HepG2 (cell line): ENCODE measurements around the gene PPP2R2B. TPM values are rescaled to one million over a fixed set of nuclear protein-coding genes. Genes with fewer than 3 reads are reported as not detected.

Experiments used
- ATAC-seq: fragments of 200-7000 bp; cut with Tn5 transposase; 3 replicates; pipeline ENCODE4 v1.9.1; 2020; ENCODE audit warnings: mild to moderate bottlenecking, moderate library complexity
- BruUV-seq: library from RNA; stranded (reverse); fragments of 400-500 nt; replicated peaks from 2 replicates; lab custom pipeline; 2021; lab: Mats Ljungman, UMichigan
- CTCF ChIA-PET: fragments of 300-600 bp; formaldehyde crosslinking; extraction: SDS; loops from one replicate; lab custom pipeline; 2021; ENCODE audit warnings: low total read pairs, inconsistent platforms, low intra/inter-chr PET ratio; lab: Yijun Ruan, JAX
- POLR2A ChIA-PET: fragments of 350-600 bp; sonication (Branson Sonifier 250); formaldehyde crosslinking; loops from one replicate; lab custom pipeline; 2020; ENCODE audit warnings: antibody characterized with exemption, inconsistent platforms; lab: Yijun Ruan, JAX
- DNase-seq: peaks from one replicate; pipeline ENCODE4 v3.0.0-alpha.2; 2015; ENCODE audit warnings: low spot score
- FAIRE-seq: peaks from 3 replicates; lab custom pipeline; 2011; peaks lifted over from hg19 to GRCh38; lab: Jason Lieb, UNC
- H2AFZ ChIP-seq: one replicate; pipeline ENCODE4 v1.6.1; 2011; ENCODE audit warnings: low read length, inconsistent platforms
- H3K27ac ChIP-seq: fragments of 300-600 bp; 3 replicates; pipeline ENCODE4 v1.8.0; 2011; ENCODE audit warnings: mixed run types, mild to moderate bottlenecking, mixed read lengths, low read length, inconsistent platforms; ENCODE audit not compliant: insufficient read depth; ENCODE audit errors: extremely low read length
- H3K27me3 ChIP-seq, 2 experiments: fragments of 200-600 bp in 1 of 2; 2 replicates in 1 of 2; 3 replicates in 1 of 2; pipeline versions ENCODE4 v1.6.0 to v1.8.0; 2011; ENCODE audit warnings: low read length in 2 of 2, mild to moderate bottlenecking in 2 of 2, moderate library complexity in 2 of 2, inconsistent platforms in 1 of 2; ENCODE audit not compliant: insufficient read depth in 2 of 2, control insufficient read depth in 1 of 2
- H3K36me3 ChIP-seq, 2 experiments: fragments of 200-600 bp in 1 of 2; replicated peaks in 1 of 2; 2 replicates in 1 of 2; 3 replicates in 1 of 2; pipeline versions ENCODE4 v1.5.1 to v1.8.0; 2011; ENCODE audit warnings: low read length in 2 of 2, inconsistent platforms in 1 of 2; ENCODE audit not compliant: insufficient read depth in 2 of 2, control insufficient read depth in 1 of 2
- H3K4me1 ChIP-seq: 2 replicates; pipeline ENCODE4 v1.5.1; 2012; ENCODE audit warnings: low read length, inconsistent platforms; ENCODE audit not compliant: insufficient read depth
- H3K4me2 ChIP-seq: 2 replicates; pipeline ENCODE4 v1.6.0; 2011; ENCODE audit warnings: low read depth, low read length, inconsistent platforms
- H3K4me3 ChIP-seq, 3 experiments: fragments of 200-600 bp in 1 of 3; sonication (generic), shearing (Covaris generic) in 1 of 3; replicated peaks in 1 of 3; 2 replicates each; pipeline ENCODE4 v1.5.1; 2011 to 2016; ENCODE audit warnings: low read length in 3 of 3, inconsistent platforms in 2 of 3, low read depth in 2 of 3, mild to moderate bottlenecking in 2 of 3, control low read depth in 1 of 3, mixed read lengths in 1 of 3; ENCODE audit not compliant: insufficient read depth in 1 of 3
- H3K79me2 ChIP-seq: one replicate; pipeline ENCODE4 v1.6.1; 2011; ENCODE audit warnings: low read length, inconsistent platforms; ENCODE audit not compliant: insufficient read depth
- H3K9ac ChIP-seq: 2 replicates; pipeline ENCODE4 v1.6.0; 2011; ENCODE audit warnings: mild to moderate bottlenecking, low read depth, low read length, inconsistent platforms; ENCODE audit not compliant: insufficient read depth
- H3K9me3 ChIP-seq: 2 replicates; pipeline ENCODE4 v1.5.1; 2012; ENCODE audit warnings: mild to moderate bottlenecking, low read length
- H4K20me1 ChIP-seq: 2 replicates; pipeline ENCODE4 v1.6.0; 2011; ENCODE audit warnings: inconsistent platforms, mild to moderate bottlenecking, low read length, moderate library complexity; ENCODE audit not compliant: insufficient read depth
- ATRX ChIP-seq: sonication (generic); formaldehyde crosslinking; IDR thresholded peaks from 2 replicates; pipeline ENCODE4 v1.4.0; 2020; ENCODE audit warnings: missing genetic modification reagents, borderline replicate concordance
- CENPT ChIP-seq: sonication (generic); formaldehyde crosslinking; IDR thresholded peaks from 2 replicates; pipeline ENCODE4 v1.8.0; 2022; ENCODE audit warnings: low read depth, mild to moderate bottlenecking, moderate library complexity, missing genetic modification reagents
- CENPX ChIP-seq: sonication (generic); formaldehyde crosslinking; IDR thresholded peaks from 2 replicates; pipeline ENCODE4 v1.9.0; 2021; ENCODE audit warnings: mild to moderate bottlenecking, missing genetic modification reagents, moderate library complexity
- ETS1 ChIP-seq: sonication (generic); formaldehyde crosslinking; IDR thresholded peaks from 2 replicates; pipeline ENCODE4 v1.4.0; 2020; ENCODE audit warnings: missing genetic modification reagents
- FOXP4 ChIP-seq: sonication (generic); formaldehyde crosslinking; IDR thresholded peaks from 2 replicates; pipeline ENCODE4 v1.4.0; 2020; ENCODE audit warnings: missing genetic modification reagents
- HOXA5 ChIP-seq: sonication (generic); formaldehyde crosslinking; IDR thresholded peaks from 2 replicates; pipeline ENCODE4 v1.4.0; 2020; ENCODE audit warnings: missing genetic modification reagents
- KMT2A ChIP-seq: sonication (generic); formaldehyde crosslinking; IDR thresholded peaks from 2 replicates; pipeline ENCODE4 v1.4.0; 2020; ENCODE audit warnings: missing genetic modification reagents
- PRDM4 ChIP-seq: sonication (generic); formaldehyde crosslinking; IDR thresholded peaks from 2 replicates; pipeline ENCODE4 v1.9.0; 2021; ENCODE audit warnings: missing genetic modification reagents, borderline replicate concordance
- TFDP2 ChIP-seq: sonication (generic); formaldehyde crosslinking; IDR thresholded peaks from 2 replicates; pipeline ENCODE4 v1.4.0; 2020; ENCODE audit warnings: missing genetic modification reagents
- THRA ChIP-seq: sonication (generic); formaldehyde crosslinking; IDR thresholded peaks from 2 replicates; pipeline ENCODE4 v1.4.0; 2020; ENCODE audit warnings: missing genetic modification reagents, borderline replicate concordance
- ZMYM2 ChIP-seq: sonication (generic); formaldehyde crosslinking; IDR thresholded peaks from 2 replicates; pipeline ENCODE4 v1.8.0; 2022; ENCODE audit warnings: mild to moderate bottlenecking, missing genetic modification reagents
- ZMYM3 ChIP-seq: sonication (generic); formaldehyde crosslinking; IDR thresholded peaks from 2 replicates; pipeline ENCODE4 v1.5.1; 2020; ENCODE audit warnings: mild to moderate bottlenecking, missing genetic modification reagents
- ZNF362 ChIP-seq: sonication (generic); formaldehyde crosslinking; IDR thresholded peaks from 2 replicates; pipeline ENCODE4 v1.4.0; 2020; ENCODE audit warnings: missing genetic modification reagents, mild to moderate bottlenecking, borderline replicate concordance
- WGBS: methylation state at CpG from one replicate; pipeline ENCODE4 v1.1.6; 2017; ENCODE audit warnings: low lambda C conversion rate; 5-methylcytosine and 5-hydroxymethylcytosine counted together
- in situ Hi-C: cut with HindIII; loops from 2 replicates; pipeline ENCODE4 v1.10.0; 2017; ENCODE audit warnings: low pct_unique_long_range_greater_than_20kb; ENCODE audit not compliant: extremely low pct_ligation_motif_present
- intact Hi-C: fragments of 100-400 bp; cut with micrococcal nuclease; formaldehyde crosslinking; loops from one replicate; pipeline ENCODE4 v1.10.0; 2022; ENCODE audit not compliant: unreplicated experiment
- polyA plus RNA-seq, 8 experiments: library from polyadenylated mRNA; depleted of rRNA in 3 of 8; stranded (reverse) in 7 of 8; unstranded in 1 of 8; fragments of >200 nt; fragmentation: Illumina TruSeq in 4 of 8; extraction: Trizol in 4 of 8; gene quantifications; 2 replicates each; pipeline versions ENCODE4 v1.2.1 to v1.2.3, GENCODE V29; 2011 to 2016; ENCODE audit warnings: low read depth in 4 of 8, missing spikeins in 1 of 8, mixed read lengths in 1 of 8; ENCODE audit not compliant: insufficient read depth in 1 of 8
- total RNA-seq, 5 experiments: library from RNA; depleted of rRNA; stranded (reverse); fragments of >200 nt; fragmentation: Illumina TruSeq; extraction: Trizol; gene quantifications; 2 replicates each; pipeline ENCODE4 v1.2.3, GENCODE V29; 2016; ENCODE audit warnings: low read depth in 1 of 5

Gene PPP2R2B
- total and polyA plus RNA-seq, 2 of the 13 experiments (the other 11 are each of a cell fraction or from before 2014, with no cell fraction given): not detected

- TF ChIP-seq PRDM4 (CRISPR knock-in tag) (no peak), ATRX (CRISPR knock-in tag) (no peak), CENPX (CRISPR knock-in tag) (no peak), HOXA5 (no peak), FOXP4 (CRISPR knock-in tag) (no peak)
Measured at GRCh38 chr5:146644831-146645230, 233.7 kb downstream of the PPP2R2B start (continued).

- no peaks in the 10 kb centered on the region for H3K9me3 ChIP-seq
- no peaks in the 10 kb centered on the region for H3K36me3 ChIP-seq
- BruUV-seq: no TSS peak
- in situ Hi-C loops (no loop called here), intact Hi-C loops (no loop called here)
- H3K4me1 ChIP-seq: no peaks in the 10 kb centered on the region
- 0% methylated on average over 2 of the region's 2 CpGs for WGBS
- CTCF ChIA-PET: no interaction called here
- ATAC-seq (no peak), DNase-seq (no peak), FAIRE-seq (no peak)
- no peak overlapping the region for H2AFZ ChIP-seq
- no peaks in the 10 kb centered on the region for H3K79me2 ChIP-seq
- no peaks in the 10 kb centered on the region for H4K20me1 ChIP-seq
- H3K4me2 ChIP-seq: no peak overlapping the region
- no peak overlapping the region for H3K27ac ChIP-seq
- no peak overlapping the region for H3K4me3 ChIP-seq
- H3K27me3 ChIP-seq: no peaks in the 10 kb centered on the region
- POLR2A ChIA-PET: no interaction called here
- no peak overlapping the region for H3K9ac ChIP-seq
- no peak for TF ChIP-seq THRA
- TF ChIP-seq ETS1 (CRISPR knock-in tag): no peak
- no peak for TF ChIP-seq KMT2A (CRISPR knock-in tag)
- TF ChIP-seq ZNF362 (CRISPR knock-in tag): no peak
- TF ChIP-seq CENPT (CRISPR knock-in tag): no peak
- no peak for TF ChIP-seq TFDP2 (CRISPR knock-in tag)
- TF ChIP-seq ZMYM3 (CRISPR knock-in tag): no peak
- TF ChIP-seq ZMYM2 (CRISPR knock-in tag): no peak
Measured at GRCh38 chr5:146643776-146644175, 234.8 kb downstream of the PPP2R2B start.
